IMR-90 (cell line): ENCODE results near the gene URB2.

ENCODE experiments used
- BHLHE40 ChIP-seq: fragments of 150-350 bp; IDR thresholded peaks from 2 replicates; pipeline ENCODE4 v1.6.1; 2016; ENCODE audit warnings: mild to moderate bottlenecking, low read depth, low read length
- CTCF ChIP-seq: conservative IDR thresholded peaks from 2 replicates; pipeline ENCODE4 v1.5.1; 2012; ENCODE audit warnings: mild to moderate bottlenecking, low read depth, low read length, improper control_type of control experiment
- POLR2A ChIP-seq: IDR thresholded peaks from 2 replicates; pipeline ENCODE4 v1.6.1; 2012; ENCODE audit warnings: mild to moderate bottlenecking, low read depth, low read length
- RCOR1 ChIP-seq: IDR thresholded peaks from 2 replicates; pipeline ENCODE4 v1.6.1; 2012; ENCODE audit warnings: mild to moderate bottlenecking, low read length, improper control_type of control experiment; ENCODE audit not compliant: insufficient replicate concordance
- SMC3 ChIP-seq: fragments of 150-350 bp; IDR thresholded peaks from 2 replicates; pipeline ENCODE4 v1.6.1; 2016; ENCODE audit warnings: low read depth, mild to moderate bottlenecking, antibody characterized with exemption, low read length, moderate library complexity

GRCh38 chr1:229691362-229691761 lies 65.3 kb downstream of the URB2 start:
- no peak for TF ChIP-seq CTCF
- TF ChIP-seq POLR2A: no peak
- TF ChIP-seq SMC3: no peak
- no peak for TF ChIP-seq RCOR1
- no peak for TF ChIP-seq BHLHE40
